ENCODE measurements around the gene ZDHHC11B.
"Not testable (repeated sequence)": the region's sequence is repeated elsewhere in the genome, so short reads cannot be mapped to it uniquely, and the experiment has no call there.

Gene ZDHHC11B

GRCh38 chr5:727087-727486 is 57.4 kb downstream of the ZDHHC11B start:
- in situ Hi-C loops (cut with MboI; ENCODE audit: low sequenced_read_pairs) = not testable (repeated sequence)

GRCh38 chr5:723865-724264 is 60.7 kb downstream of the ZDHHC11B start:
- in situ Hi-C loops (cut with MboI; ENCODE audit: low sequenced_read_pairs) = not testable (repeated sequence)

GRCh38 chr5:723309-723708 is 61.2 kb downstream of the ZDHHC11B start:
- in situ Hi-C loops (cut with MboI; ENCODE audit: low sequenced_read_pairs) = not testable (repeated sequence)

- in situ Hi-C loops (cut with MboI; ENCODE audit: low sequenced_read_pairs) = loop anchor here (10.0 kb wide), 1 partner anchor 75 kb away; no protein-coding TSS in a partner anchor
Observed at GRCh38 chr5:719379-719778, 65.2 kb downstream of the ZDHHC11B start.

GRCh38 chr5:717143-717542 is 67.4 kb downstream of the ZDHHC11B start:
- in situ Hi-C loops (cut with MboI; ENCODE audit: low sequenced_read_pairs) = loop anchor here (10.0 kb wide), 1 partner anchor 78 kb away; no protein-coding TSS in a partner anchor

GRCh38 chr5:716740-717139 is 67.8 kb downstream of the ZDHHC11B start:
- in situ Hi-C loops (cut with MboI; ENCODE audit: low sequenced_read_pairs) = loop anchor here (10.0 kb wide), 1 partner anchor 78 kb away; no protein-coding TSS in a partner anchor

GRCh38 chr5:715636-716035 is 68.9 kb downstream of the ZDHHC11B start:
- in situ Hi-C loops (cut with MboI; ENCODE audit: low sequenced_read_pairs) = loop anchor here (10.0 kb wide), 1 partner anchor 79 kb away; no protein-coding TSS in a partner anchor

- in situ Hi-C loops (cut with MboI; ENCODE audit: low sequenced_read_pairs) = loop anchor here (10.0 kb wide), 1 partner anchor 80 kb away; no protein-coding TSS in a partner anchor
Observed at GRCh38 chr5:714215-715118, 70.1 kb downstream of the ZDHHC11B start.

- in situ Hi-C loops (cut with MboI; ENCODE audit: low sequenced_read_pairs) = loop anchor here (10.0 kb wide), 1 partner anchor 81 kb away; no protein-coding TSS in a partner anchor
Observed at GRCh38 chr5:713686-714085, 70.8 kb downstream of the ZDHHC11B start.

GRCh38 chr5:708848-709517 is 75.5 kb downstream of the ZDHHC11B start:
- in situ Hi-C loops (cut with MboI; ENCODE audit: low sequenced_read_pairs) = not testable (repeated sequence)

GRCh38 chr5:708374-708773 is 76.2 kb downstream of the ZDHHC11B start:
- in situ Hi-C loops (cut with MboI; ENCODE audit: low sequenced_read_pairs) = not testable (repeated sequence)

GRCh38 chr5:706127-706526 is 78.4 kb downstream of the ZDHHC11B start:
- in situ Hi-C loops (cut with MboI; ENCODE audit: low sequenced_read_pairs) = not testable (repeated sequence)

- in situ Hi-C loops (cut with MboI; ENCODE audit: low sequenced_read_pairs) = not testable (repeated sequence)
Observed at GRCh38 chr5:696753-697702, 87.5 kb downstream of the ZDHHC11B start.

- in situ Hi-C loops (cut with MboI; ENCODE audit: low sequenced_read_pairs) = not testable (repeated sequence)
Observed at GRCh38 chr5:696191-696590, 88.3 kb downstream of the ZDHHC11B start.

- in situ Hi-C loops (cut with MboI; ENCODE audit: low sequenced_read_pairs) = not testable (repeated sequence)
Observed at GRCh38 chr5:695475-695874, 89.1 kb downstream of the ZDHHC11B start.

GRCh38 chr5:694042-694431 is 90.5 kb downstream of the ZDHHC11B start:
- in situ Hi-C loops (cut with MboI; ENCODE audit: low sequenced_read_pairs) = not testable (repeated sequence)

GRCh38 chr5:693271-694041 is 91.1 kb downstream of the ZDHHC11B start, which contains the start of gene TPPP:
TSS of gene TPPP (minus strand) at chr5:693352. CDS start at chr5:678060, 15,292 bp downstream.
- in situ Hi-C loops (cut with MboI; ENCODE audit: low sequenced_read_pairs) = not testable (repeated sequence)

- in situ Hi-C loops (cut with MboI; ENCODE audit: low sequenced_read_pairs) = not testable (repeated sequence)
Observed at GRCh38 chr5:692529-693041, 91.9 kb downstream of the ZDHHC11B start.

GRCh38 chr5:691817-692528 is 92.6 kb downstream of the ZDHHC11B start:
- in situ Hi-C loops (cut with MboI; ENCODE audit: low sequenced_read_pairs) = no loop called here
